ENCODE results near the gene STEAP3. TPM values are rescaled to one million over a fixed set of nuclear protein-coding genes. Genes with fewer than 3 reads are reported as not detected.

The STEAP3 gene
- total RNA-seq, 4 donors from 2014 or later: 2.3 to 5.9 (median 3.7) TPM

DNA sequence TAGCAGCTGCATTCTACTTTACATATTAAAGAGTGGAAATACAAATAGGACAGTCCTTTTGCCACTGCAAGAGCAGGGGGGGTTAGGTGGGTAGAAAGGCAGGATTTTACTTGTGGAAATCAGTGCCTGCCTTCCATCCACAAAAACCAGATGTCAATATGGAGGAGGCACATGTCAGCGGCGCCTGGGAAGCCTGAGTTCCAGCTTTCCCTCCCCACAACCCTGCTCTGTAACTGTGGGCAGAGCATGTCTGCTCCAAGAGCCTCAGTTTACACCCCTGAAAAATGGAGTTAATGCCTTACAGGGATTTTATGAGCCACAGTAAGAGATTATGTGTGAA, 32.9 kb downstream of the STEAP3 start:
- no peak overlapping the region for H3K4me3 ChIP-seq
- H3K27ac ChIP-seq: no peak overlapping the region
- no peak for DNase-seq
- no peaks in the 10 kb centered on the region for H3K36me3 ChIP-seq
- TF ChIP-seq POLR2A (IDR thresholded peaks at IDR 0.05) (no peak), CTCF (IDR thresholded peaks at IDR 0.05) (no peak)
- H3K27me3 ChIP-seq: no peaks in the 10 kb centered on the region
- intact Hi-C loops (cut with DNase I; ENCODE audit: low total_unique reads): no loop called here
- H3K4me1 ChIP-seq: no peaks in the 10 kb centered on the region
- H3K9me3 ChIP-seq: no peaks in the 10 kb centered on the region

DNA sequence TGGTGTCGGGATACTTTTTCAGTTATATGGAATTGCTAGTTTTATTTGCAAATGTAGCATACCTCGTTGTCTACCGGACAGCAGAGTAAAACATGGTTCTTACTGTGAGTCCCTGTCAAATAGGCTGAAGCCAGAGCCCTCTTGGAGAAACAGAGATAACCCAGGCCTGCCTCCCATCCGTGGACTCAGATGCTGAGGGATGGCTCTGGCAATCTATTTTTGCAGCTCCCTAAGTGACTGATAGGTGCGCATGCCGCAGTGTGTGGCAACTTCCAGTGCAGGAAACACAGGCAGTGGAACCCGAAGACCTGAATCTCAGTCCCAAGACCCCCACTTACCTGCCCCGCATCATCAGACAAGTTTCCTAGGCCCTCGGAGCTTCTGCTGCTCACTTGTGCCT, 33.6 kb downstream of the STEAP3 start:
- no peak overlapping the region for H3K4me3 ChIP-seq
- DNase-seq: no peak
- TF ChIP-seq CTCF (IDR thresholded peaks at IDR 0.05): no peak
- no peak for TF ChIP-seq POLR2A (IDR thresholded peaks at IDR 0.05)

DNA sequence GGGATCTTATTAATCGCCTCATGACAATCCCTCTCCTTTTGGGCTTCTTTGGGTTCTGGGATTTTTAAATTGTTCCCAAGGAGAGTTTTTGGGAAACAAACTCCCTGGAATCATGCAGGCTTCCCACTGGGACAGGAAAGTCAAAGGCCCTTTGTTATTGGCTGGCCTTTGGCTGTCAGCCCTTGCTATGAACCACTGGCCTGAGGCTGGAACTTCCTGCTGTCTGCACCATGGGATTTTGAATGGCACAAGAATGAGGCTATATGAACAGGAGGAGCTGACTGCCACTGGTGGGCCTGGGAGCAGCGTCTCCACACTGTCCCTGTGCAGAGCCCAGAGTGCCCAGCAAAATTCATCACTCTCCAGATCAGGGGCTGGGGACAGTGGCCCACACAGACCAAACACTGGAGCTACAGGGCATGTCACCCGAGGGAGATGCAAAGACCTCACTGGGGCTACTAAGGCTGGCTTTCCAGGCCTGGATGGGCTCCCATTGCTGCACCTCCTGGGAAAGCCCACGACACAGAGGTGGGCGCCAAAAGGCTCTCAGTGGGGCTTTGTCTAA, 35.7 kb downstream of the STEAP3 start:
- H3K27ac ChIP-seq: no peak overlapping the region
- H3K4me1 ChIP-seq: no peaks in the 10 kb centered on the region
- TF ChIP-seq POLR2A (IDR thresholded peaks at IDR 0.05) (no peak), CTCF (IDR thresholded peaks at IDR 0.05) (no peak)
- H3K4me3 ChIP-seq: no peak overlapping the region
- no peak for DNase-seq
- no peaks in the 10 kb centered on the region for H3K36me3 ChIP-seq
- no peaks in the 10 kb centered on the region for H3K27me3 ChIP-seq
- no peaks in the 10 kb centered on the region for H3K9me3 ChIP-seq
- intact Hi-C loops (cut with DNase I; ENCODE audit: low total_unique reads): no loop called here

More for the DNA sequence above, 33.6 kb downstream of the STEAP3 start:
- no peaks in the 10 kb centered on the region for H3K4me1 ChIP-seq
- no peak overlapping the region for H3K27ac ChIP-seq
- no peaks in the 10 kb centered on the region for H3K36me3 ChIP-seq
- H3K27me3 ChIP-seq: no peaks in the 10 kb centered on the region
- H3K9me3 ChIP-seq: no peaks in the 10 kb centered on the region
- intact Hi-C loops (cut with DNase I; ENCODE audit: low total_unique reads): no loop called here

DNA sequence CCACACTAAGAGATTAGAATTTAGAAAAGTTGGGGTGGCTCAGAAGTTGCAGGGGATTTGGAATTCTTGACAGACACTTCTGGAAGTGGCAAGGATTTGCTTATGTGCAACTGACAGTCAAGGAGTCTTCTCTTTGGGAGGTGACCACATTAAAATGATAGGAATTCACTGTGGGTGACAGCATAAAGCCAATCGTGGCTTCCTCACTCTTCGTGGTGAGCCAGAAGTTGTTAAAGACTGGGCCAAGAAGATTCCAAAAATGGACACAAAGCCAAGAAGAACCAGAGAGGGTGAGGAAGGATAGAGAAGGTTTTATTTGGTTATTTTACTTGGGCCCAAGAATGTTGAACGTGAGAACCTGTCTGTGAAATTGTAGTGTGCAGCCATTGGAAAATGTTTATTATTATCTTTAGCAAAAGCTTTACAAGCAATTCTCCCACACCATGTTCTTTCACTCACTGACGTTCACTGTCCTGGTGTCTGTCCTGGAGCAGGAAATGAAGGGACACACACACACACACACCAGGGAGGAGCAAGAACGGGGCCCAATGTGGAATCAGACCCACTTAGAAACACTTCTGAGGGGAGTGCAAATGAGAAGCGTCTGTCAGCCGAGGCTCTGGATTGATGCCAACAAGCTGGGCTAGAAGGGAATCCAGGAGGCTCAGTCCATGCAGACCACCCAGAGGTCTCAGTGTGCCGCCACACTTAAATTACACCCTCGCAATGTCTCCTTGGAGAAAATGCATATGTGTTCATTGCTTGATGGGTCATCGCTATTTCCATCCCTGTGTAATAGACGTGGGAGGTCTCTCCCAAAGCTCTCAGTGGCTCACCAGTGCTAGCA, 37.2 kb downstream of the STEAP3 start:
- no peaks in the 10 kb centered on the region for H3K36me3 ChIP-seq
- intact Hi-C loops (cut with DNase I; ENCODE audit: low total_unique reads): no loop called here
- H3K27ac ChIP-seq: no peak overlapping the region
- no peaks in the 10 kb centered on the region for H3K27me3 ChIP-seq
- H3K4me3 ChIP-seq: no peak overlapping the region
- TF ChIP-seq POLR2A (IDR thresholded peaks at IDR 0.05): no peak
- TF ChIP-seq CTCF (IDR thresholded peaks at IDR 0.05): no peak
- DNase-seq: no peak
- no peaks in the 10 kb centered on the region for H3K9me3 ChIP-seq
- no peaks in the 10 kb centered on the region for H3K4me1 ChIP-seq

DNA sequence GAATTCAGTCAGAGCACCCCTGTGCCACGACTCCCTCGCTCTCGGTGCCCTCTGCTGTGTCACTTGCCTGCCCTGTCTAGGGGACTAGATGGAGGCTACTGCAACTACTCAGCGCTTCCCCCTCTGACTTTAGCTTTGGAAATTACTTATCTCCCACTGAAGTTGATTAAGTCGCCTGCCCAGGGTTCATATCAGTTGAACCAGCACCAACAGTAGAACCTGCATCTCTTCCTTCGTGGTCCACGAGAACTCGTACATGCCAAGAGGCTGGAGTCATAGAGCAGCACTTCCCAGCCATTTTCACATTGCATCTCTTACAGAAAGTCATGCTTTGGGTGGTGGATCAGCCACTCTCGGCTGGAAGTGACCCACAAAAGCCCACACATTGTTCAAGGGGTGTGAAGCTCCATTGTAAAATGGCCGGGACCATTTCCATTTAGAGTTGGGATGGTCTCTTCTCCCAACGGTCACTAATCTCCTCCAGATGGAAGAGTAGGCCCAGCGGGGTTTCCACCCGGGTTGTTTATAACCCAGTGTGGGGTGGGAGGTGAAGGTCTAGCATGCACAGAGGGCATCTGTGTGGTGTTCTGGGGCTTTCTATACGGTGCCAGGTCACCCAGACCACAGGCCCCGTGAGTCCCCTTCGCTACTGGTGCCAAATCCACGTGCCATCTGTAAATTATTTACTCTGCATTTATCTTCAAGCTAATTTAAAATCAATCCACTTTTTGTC, 38.0 kb downstream of the STEAP3 start:
- intact Hi-C loops (cut with DNase I; ENCODE audit: low total_unique reads): no loop called here
- H3K36me3 ChIP-seq: no peaks in the 10 kb centered on the region
- H3K4me1 ChIP-seq: no peaks in the 10 kb centered on the region
- H3K9me3 ChIP-seq: no peaks in the 10 kb centered on the region
- DNase-seq: no peak
- H3K27ac ChIP-seq: no peak overlapping the region
- H3K4me3 ChIP-seq: no peak overlapping the region
- no peaks in the 10 kb centered on the region for H3K27me3 ChIP-seq
- TF ChIP-seq POLR2A (IDR thresholded peaks at IDR 0.05) (no peak), CTCF (IDR thresholded peaks at IDR 0.05) (no peak)
